Measurements from ENCODE around the gene PPM1M.
A peak's percentile ranks its signal among the peaks of the same experiment; 100 is the strongest.
"Not testable (repeated sequence)": the region's sequence is repeated elsewhere in the genome, so short reads cannot be mapped to it uniquely, and the experiment has no call there.

PPM1M gene

DNA sequence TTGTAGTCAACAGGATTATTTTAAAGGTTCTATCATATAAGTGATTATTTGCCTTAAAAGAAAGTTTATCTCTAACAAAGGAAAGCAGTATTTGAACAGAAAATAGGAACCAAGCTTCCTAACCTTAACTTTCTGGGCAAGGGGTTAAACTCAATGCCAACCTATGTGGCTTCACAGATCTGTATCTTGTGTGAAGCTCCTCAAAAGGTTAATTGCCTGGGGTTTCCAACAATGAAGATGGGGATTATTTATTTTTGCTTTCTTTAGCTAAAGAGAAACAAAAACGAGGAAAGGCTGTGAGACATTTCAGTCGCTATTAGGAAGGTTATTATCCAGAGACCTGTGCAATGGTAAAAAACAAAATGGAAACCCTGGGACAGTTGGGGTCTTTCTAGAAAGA, 34.0 kb downstream of the PPM1M start:
- no peak for DNase-seq

- DNase-seq = no peak
These were observed 34.5 kb downstream of the PPM1M start for GRCh38 chr3:52280050-52280461.

- peak; percentile 58 for DNase-seq
These were observed 36.6 kb downstream of the PPM1M start for GRCh38 chr3:52281981-52282801.

- DNase-seq = no peak
These were observed 37.7 kb downstream of the PPM1M start for GRCh38 chr3:52283306-52283705.

DNA sequence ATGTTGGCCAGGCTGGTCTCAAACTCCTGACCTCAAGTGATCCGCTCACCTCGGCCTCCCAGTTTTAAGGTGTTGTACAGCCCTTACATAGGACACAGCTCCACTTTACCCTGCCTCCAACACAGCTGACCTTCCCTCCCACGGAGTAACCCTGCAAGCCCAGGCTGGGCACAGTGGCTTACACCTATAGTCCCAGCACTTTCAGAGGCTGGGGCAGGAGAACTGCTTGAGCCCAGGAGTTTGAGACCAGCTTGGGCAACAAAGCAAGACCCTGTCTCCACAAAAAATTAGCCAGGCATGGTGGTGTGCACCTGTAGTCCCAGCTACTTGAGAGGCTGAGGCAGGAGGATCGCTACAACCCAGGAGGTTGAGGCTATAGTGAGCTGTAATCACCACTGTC, 38.5 kb downstream of the PPM1M start:
- not testable (repeated sequence) for DNase-seq

- no peak for DNase-seq
These were observed 41.2 kb downstream of the PPM1M start for GRCh38 chr3:52286777-52287110.

GRCh38 chr3:52288674-52289073, 43.1 kb downstream of the PPM1M start:
- DNase-seq = no peak

DNA sequence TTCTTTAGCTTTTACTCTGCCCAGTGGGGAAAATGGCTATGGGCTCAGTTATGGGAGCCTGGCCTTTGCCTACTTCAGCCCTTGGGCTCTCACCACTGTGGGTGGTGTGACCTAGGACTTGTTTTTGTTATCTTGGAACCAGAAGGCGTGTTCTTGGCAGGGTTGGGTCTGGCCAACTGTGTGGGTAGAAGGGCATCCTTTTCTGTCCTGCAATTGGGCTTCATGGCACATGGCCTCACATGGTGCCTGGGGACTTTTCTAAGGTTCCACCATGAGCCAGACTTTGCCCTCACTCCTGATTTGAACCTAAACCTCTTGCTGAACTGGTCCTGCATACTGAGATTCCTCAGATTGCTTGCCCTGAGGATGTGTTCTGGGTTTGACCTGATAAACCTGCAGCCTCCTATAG, 43.8 kb downstream of the PPM1M start:
- no peak for DNase-seq

DNA sequence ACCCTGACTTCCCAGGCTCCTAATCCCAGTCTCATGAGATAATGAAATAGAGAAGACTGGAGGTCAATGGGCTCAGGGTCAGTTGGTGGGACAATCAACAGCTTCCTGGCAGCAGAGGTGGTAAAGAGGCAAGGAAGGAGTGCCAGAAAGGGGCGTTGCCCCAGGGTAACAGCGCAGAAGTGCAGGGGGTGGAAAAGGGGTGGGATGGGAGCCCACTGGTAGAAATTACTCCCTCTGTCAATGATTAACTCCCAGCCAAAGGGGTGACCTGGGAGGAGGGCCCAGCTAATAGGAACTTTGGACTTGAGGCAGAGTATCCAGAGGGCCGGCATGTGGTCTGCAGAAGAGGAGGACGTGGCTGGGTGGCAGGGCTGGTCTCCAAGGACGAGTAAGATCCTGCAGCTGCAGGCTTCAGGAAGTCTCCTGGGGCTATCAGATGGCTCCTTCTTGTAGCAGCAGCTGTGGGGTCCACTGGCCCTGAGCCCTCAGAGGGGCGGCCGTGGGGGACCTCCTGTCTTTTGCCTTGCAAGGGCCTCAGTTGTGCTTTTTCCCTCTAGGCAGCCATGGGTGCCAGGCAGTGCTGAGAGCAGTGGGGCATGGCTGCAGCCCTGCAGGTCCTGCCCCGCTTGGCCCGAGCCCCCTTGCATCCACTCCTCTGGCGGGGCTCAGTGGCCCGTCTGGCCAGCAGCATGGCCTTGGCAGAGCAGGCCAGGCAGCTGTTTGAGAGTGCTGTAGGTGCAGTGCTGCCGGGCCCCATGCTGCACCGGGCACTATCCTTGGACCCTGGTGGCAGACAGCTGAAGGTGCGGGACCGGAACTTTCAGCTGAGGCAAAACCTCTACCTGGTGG, 44.4 kb downstream of the PPM1M start:
- DNase-seq = no peak

GRCh38 chr3:52290596-52291507, 45.3 kb downstream of the PPM1M start:
- no peak for DNase-seq

DNA sequence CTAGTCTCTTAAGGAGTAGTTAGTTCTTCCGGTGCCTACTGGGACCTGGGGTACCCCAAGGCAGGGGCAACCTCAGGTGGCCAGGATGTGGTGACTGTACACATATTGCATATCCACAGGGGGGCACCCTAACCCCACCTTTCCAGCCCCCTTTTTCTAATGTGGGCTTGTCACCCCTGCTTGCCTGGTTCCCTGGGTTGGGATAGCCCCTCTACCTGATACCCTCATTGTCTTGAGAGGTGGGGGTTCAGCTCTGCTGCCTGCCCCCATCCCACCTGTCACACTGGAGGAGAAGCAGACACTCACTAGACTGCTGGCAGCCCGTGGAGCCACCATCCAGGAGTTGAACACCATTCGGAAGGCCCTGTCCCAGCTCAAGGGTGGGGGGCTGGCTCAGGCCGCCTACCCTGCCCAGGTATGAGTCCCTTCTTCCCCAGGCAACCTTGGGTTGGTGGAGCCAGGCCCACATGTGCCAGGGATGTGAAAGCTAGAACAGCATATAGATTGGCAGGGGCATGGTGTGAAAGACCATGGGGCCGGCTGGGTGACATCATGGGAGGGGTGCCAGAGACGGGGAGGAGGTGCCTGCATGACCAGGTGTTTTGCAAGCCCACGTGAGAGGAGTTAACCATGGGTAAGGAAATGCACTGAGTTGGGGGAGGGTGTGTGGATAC, 46.1 kb downstream of the PPM1M start:
- no peak for DNase-seq

GRCh38 chr3:52292247-52293065, 46.9 kb downstream of the PPM1M start:
- no peak for DNase-seq

GRCh38 chr3:52293491-52294319, 48.1 kb downstream of the PPM1M start:
- no peak for DNase-seq

GRCh38 chr3:52294320-52295150, 49.0 kb downstream of the PPM1M start:
- no peak for DNase-seq

GRCh38 chr3:52295671-52296208, 50.2 kb downstream of the PPM1M start:
- DNase-seq = no peak

DNA sequence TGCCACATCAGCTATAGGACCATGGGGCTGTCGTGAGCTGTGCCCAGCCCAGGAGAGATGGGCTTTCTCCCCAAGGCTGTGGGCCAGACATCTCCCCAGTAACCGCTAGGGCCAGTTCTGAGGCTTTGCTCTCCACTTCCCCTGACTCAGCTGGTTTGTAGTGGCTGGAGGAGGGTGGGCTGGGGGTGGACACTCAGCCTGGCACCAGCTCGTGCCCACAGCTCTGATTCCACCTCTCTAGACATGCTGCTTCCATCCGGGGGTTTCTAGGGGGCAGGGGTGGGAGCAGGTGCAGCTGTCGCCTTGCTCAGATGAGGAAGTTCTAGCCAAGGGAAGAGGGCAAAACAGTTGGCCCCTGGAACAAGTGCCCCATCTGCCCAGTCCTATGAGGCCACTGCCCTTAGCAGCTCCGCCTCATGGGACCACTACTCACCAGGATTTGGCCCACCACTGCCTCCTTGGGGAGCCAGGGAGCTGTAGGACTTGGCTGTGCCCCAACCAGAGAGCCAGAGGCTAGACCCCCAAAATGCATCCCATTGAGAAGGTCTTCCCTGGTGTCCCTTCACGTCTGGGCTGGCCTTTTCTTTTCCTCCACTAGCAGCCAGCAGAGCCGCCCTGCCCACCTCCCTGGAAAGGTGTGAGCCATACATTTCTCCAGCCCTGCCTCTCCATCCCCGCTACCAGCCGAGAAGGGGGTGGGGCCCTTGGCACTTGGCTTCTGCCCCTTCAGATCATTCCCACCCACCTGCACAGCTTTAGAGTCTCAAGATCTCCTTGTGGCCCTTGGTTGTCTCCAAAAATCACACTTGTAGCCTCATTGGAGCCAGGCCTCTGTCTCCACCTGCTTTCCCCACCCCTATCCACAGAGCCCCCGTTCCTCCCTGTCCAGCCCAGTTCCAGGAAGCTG, 51.9 kb downstream of the PPM1M start:
- peak; percentile 22 for DNase-seq

DNA sequence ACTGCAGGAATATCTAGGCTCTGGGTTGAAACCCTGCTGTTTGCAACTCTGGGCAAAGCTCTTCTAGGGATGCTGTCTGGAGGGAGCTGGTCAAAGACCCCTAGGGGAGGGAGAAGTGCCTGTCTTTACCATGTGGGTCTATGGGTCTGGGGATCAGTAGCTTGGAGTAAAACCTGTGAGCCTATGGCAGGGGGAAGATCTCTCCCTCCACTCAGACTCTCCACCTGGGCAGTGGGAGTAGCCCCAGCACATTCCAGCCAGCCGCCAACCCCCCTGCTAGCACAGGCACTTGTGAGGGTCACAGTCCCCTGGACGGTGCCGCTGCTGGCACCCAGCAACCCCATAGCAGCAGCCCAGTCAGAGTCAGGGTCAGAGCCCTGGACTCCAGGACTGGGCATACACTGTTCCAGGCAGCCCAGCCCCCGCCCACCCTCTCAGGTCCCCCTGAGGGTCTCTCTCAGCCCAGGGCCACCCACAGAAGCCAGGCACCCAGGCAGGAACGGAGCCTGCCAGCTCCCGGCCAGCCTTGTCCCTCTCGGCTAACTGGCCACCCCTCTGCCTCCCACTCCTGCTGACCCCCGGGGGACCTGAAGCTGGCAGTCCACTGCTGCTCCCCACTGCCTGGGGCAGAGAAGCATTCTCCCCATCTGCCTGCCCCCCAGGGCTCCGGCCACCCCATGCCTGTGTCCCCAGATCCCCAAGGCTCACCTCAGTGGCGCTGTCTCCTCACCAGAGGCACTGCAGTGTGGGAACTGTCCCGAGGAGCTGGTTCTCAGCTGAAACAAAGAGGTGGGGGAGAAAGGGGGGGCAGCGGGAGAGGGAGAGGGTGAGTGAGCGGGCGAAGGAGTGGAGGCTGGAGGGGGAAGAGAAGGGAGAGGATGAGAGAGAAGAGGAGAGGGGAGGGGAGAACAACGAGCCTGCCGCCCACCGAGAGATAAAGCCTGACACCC, 52.9 kb downstream of the PPM1M start:
- DNase-seq = no peak
